ENCODE measurements around the gene DENND11.
A peak's percentile ranks its signal among the peaks of the same experiment; 100 is the strongest.
"Not testable (repeated sequence)": the region's sequence is repeated elsewhere in the genome, so short reads cannot be mapped to it uniquely, and the experiment has no call there.

DENND11 gene

GRCh38 chr7:141706239-141707064, 4.5 kb upstream of the DENND11 start:
- DNase-seq, result no peak

GRCh38 chr7:141704741-141705140, 2.8 kb upstream of the DENND11 start:
- no peak for DNase-seq

- DNase-seq, result no peak
These were observed 2.1 kb upstream of the DENND11 start for GRCh38 chr7:141704112-141704511.

- DNase-seq, result no peak
These were observed 926 bp upstream of the DENND11 start for GRCh38 chr7:141702892-141703291.

- DNase-seq, result peak in 1 of 2 experiments; percentile 7
These were observed 398 bp downstream of the DENND11 start for GRCh38 chr7:141701489-141702046.

- no peak for DNase-seq
These were observed 1.1 kb downstream of the DENND11 start for GRCh38 chr7:141700848-141701371.

GRCh38 chr7:141700296-141700847, 1.6 kb downstream of the DENND11 start:
- DNase-seq, result no peak

GRCh38 chr7:141699860-141700259, 2.1 kb downstream of the DENND11 start:
- DNase-seq, result no peak

- no peak for DNase-seq
These were observed 3.5 kb downstream of the DENND11 start for GRCh38 chr7:141698247-141699015.

- DNase-seq, result no peak
These were observed 4.6 kb downstream of the DENND11 start for GRCh38 chr7:141697211-141697871.

GRCh38 chr7:141696348-141696747, 5.6 kb downstream of the DENND11 start:
- DNase-seq, result no peak

- no peak for DNase-seq
These were observed 6.1 kb downstream of the DENND11 start for GRCh38 chr7:141695803-141696289.

GRCh38 chr7:141693082-141693481, 8.9 kb downstream of the DENND11 start:
- DNase-seq, result no peak

GRCh38 chr7:141691961-141692360, 10.0 kb downstream of the DENND11 start:
- no peak for DNase-seq

- no peak for DNase-seq
These were observed 10.4 kb downstream of the DENND11 start for GRCh38 chr7:141691540-141691939.

GRCh38 chr7:141689072-141689825, 12.7 kb downstream of the DENND11 start:
- DNase-seq, result not testable (repeated sequence)

- DNase-seq, result no peak
These were observed 13.9 kb downstream of the DENND11 start for GRCh38 chr7:141688043-141688442.

GRCh38 chr7:141686670-141687069, 15.3 kb downstream of the DENND11 start:
- DNase-seq, result no peak

- no peak for DNase-seq
These were observed 15.9 kb downstream of the DENND11 start for GRCh38 chr7:141686074-141686473.

GRCh38 chr7:141685285-141686023, 16.5 kb downstream of the DENND11 start:
- DNase-seq, result no peak

- DNase-seq, result no peak
These were observed 23.0 kb downstream of the DENND11 start for GRCh38 chr7:141679014-141679413.
